HepG2 (cell line): ENCODE measurements around the gene TCN2. TPM values are rescaled to one million over a fixed set of nuclear protein-coding genes. Genes with fewer than 3 reads are reported as not detected.

Experiments
- ARNTL ChIP-seq: sonication (generic); formaldehyde crosslinking; IDR thresholded peaks from 2 replicates; pipeline ENCODE4 v1.4.0; 2020; ENCODE audit warnings: mild to moderate bottlenecking, missing genetic modification reagents
- BHLHE40 ChIP-seq: IDR thresholded peaks from 2 replicates; pipeline ENCODE4 v1.6.1; 2011; ENCODE audit warnings: low read length, improper control_type of control experiment
- CBX5 ChIP-seq: sonication (generic); formaldehyde crosslinking; IDR thresholded peaks from 2 replicates; pipeline ENCODE4 v1.4.0; 2020; ENCODE audit warnings: missing genetic modification reagents, borderline replicate concordance
- CSRNP1 ChIP-seq: sonication (generic); formaldehyde crosslinking; IDR thresholded peaks from 2 replicates; pipeline ENCODE4 v1.8.1; 2023; ENCODE audit warnings: mild to moderate bottlenecking, missing genetic modification reagents
- ESRRA ChIP-seq: sonication (generic); formaldehyde crosslinking; IDR thresholded peaks from 2 replicates; pipeline ENCODE4 v1.5.1; 2020; ENCODE audit warnings: mild to moderate bottlenecking, low read depth, missing genetic modification reagents
- FOXP1 ChIP-seq, 2 experiments: fragments of 450-650 bp in 1 of 2; IDR thresholded peaks; 2 replicates each; pipeline ENCODE4 v1.6.1; 2017 to 2018; ENCODE audit warnings: antibody characterized with exemption in 1 of 2
- HDAC2 ChIP-seq: sonication (generic); formaldehyde crosslinking; IDR thresholded peaks from 2 replicates; pipeline ENCODE4 v1.4.0; 2020; ENCODE audit warnings: missing genetic modification reagents
- HIVEP1 ChIP-seq: sonication (generic); formaldehyde crosslinking; IDR thresholded peaks from 2 replicates; pipeline ENCODE4 v1.4.0; 2020; ENCODE audit warnings: mild to moderate bottlenecking, missing genetic modification reagents
- HMG20A ChIP-seq: IDR thresholded peaks from 2 replicates; pipeline ENCODE4 v1.6.1; 2016; ENCODE audit warnings: borderline replicate concordance
- HNF1B ChIP-seq: sonication (generic); formaldehyde crosslinking; IDR thresholded peaks from 2 replicates; pipeline ENCODE4 v1.5.1; 2020; ENCODE audit warnings: mild to moderate bottlenecking, moderate library complexity, missing genetic modification reagents
- HNF4G ChIP-seq, 2 experiments: sonication (generic) in 1 of 2; formaldehyde crosslinking in 1 of 2; IDR thresholded peaks; 2 replicates each; pipeline versions ENCODE4 v1.4.0 to v1.6.1; 2011 to 2020; ENCODE audit warnings: borderline replicate concordance in 2 of 2, low read depth in 2 of 2, mild to moderate bottlenecking in 2 of 2, low read length in 1 of 2, missing genetic modification reagents in 1 of 2, moderate library complexity in 1 of 2
- IRF1 ChIP-seq: sonication (generic); formaldehyde crosslinking; IDR thresholded peaks from 2 replicates; pipeline ENCODE4 v1.4.0; 2020; ENCODE audit warnings: low read depth, mild to moderate bottlenecking, missing genetic modification reagents
- MIXL1 ChIP-seq: IDR thresholded peaks from 2 replicates; pipeline ENCODE4 v1.6.1; 2016
- POGK ChIP-seq: sonication (generic); formaldehyde crosslinking; conservative IDR thresholded peaks from 2 replicates; pipeline ENCODE4 v1.8.0; 2022; ENCODE audit warnings: mild to moderate bottlenecking, moderate library complexity, missing genetic modification reagents
- PRDM15 ChIP-seq: sonication (generic); formaldehyde crosslinking; IDR thresholded peaks from 2 replicates; pipeline ENCODE4 v1.4.0; 2020; ENCODE audit warnings: missing genetic modification reagents
- RARA ChIP-seq: IDR thresholded peaks from 2 replicates; pipeline ENCODE4 v1.6.1; 2016; ENCODE audit warnings: missing genetic modification reagents, missing compliant biosample characterization
- SALL1 ChIP-seq: sonication (generic); formaldehyde crosslinking; IDR thresholded peaks from 2 replicates; pipeline ENCODE4 v1.8.0; 2022; ENCODE audit warnings: mild to moderate bottlenecking, missing genetic modification reagents
- SKI ChIP-seq: fragments of 450-650 bp; IDR thresholded peaks from one replicate; pipeline ENCODE4 v1.6.1; 2018; ENCODE audit warnings: mild to moderate bottlenecking; ENCODE audit not compliant: partially characterized antibody
- SP4 ChIP-seq: sonication (generic); formaldehyde crosslinking; IDR thresholded peaks from 2 replicates; pipeline ENCODE4 v1.8.1; 2023; ENCODE audit warnings: mild to moderate bottlenecking, missing genetic modification reagents
- SPEN ChIP-seq: sonication (generic); formaldehyde crosslinking; IDR thresholded peaks from 2 replicates; pipeline ENCODE4 v1.5.1; 2020; ENCODE audit warnings: low read depth, mild to moderate bottlenecking, missing genetic modification reagents
- ZNF841 ChIP-seq: sonication (generic); formaldehyde crosslinking; IDR thresholded peaks from 2 replicates; pipeline ENCODE4 v1.8.1; 2023; ENCODE audit warnings: missing genetic modification reagents, borderline replicate concordance
- polyA plus RNA-seq, 8 experiments: library from polyadenylated mRNA; depleted of rRNA in 3 of 8; stranded (reverse) in 7 of 8; unstranded in 1 of 8; fragments of >200 nt; fragmentation: Illumina TruSeq in 4 of 8; extraction: Trizol in 4 of 8; gene quantifications; 2 replicates each; pipeline versions ENCODE4 v1.2.1 to v1.2.3, GENCODE V29; 2011 to 2016; ENCODE audit warnings: low read depth in 4 of 8, missing spikeins in 1 of 8, mixed read lengths in 1 of 8; ENCODE audit not compliant: insufficient read depth in 1 of 8
- total RNA-seq, 5 experiments: library from RNA; depleted of rRNA; stranded (reverse); fragments of >200 nt; fragmentation: Illumina TruSeq; extraction: Trizol; gene quantifications; 2 replicates each; pipeline ENCODE4 v1.2.3, GENCODE V29; 2016; ENCODE audit warnings: low read depth in 1 of 5

TCN2 gene
- total and polyA plus RNA-seq, 2 of the 13 experiments (the other 11 are each of a cell fraction or from before 2014, with no cell fraction given) = 0.29 to 0.31 TPM

GRCh38 chr22:30566125-30566524 lies 40.8 kb upstream of the TCN2 start (continued):
- TF ChIP-seq HNF4G (IDR thresholded peaks at IDR 0.05; ENCODE audit: borderline replicate concordance, low read depth, low read length) (peak; percentile 73), HNF4G (CRISPR knock-in tag; IDR thresholded peaks at IDR 0.05; ENCODE audit: borderline replicate concordance, low read depth) (peak; percentile 69), HDAC2 (CRISPR knock-in tag) (peak; percentile 43; the same call in 1 of the 2 replicates), FOXP1 (IDR thresholded peaks at IDR 0.05) (no peak), FOXP1 (CRISPR knock-in tag; IDR thresholded peaks at IDR 0.05) (no peak), CSRNP1 (no peak), RARA (CRISPR knock-in tag) (peak; percentile 50), MIXL1 (0 out of 2 replicates have a peak, but pooled peaks have one; percentile 24), CBX5 (peak; percentile 45; the same call in 1 of the 2 replicates), BHLHE40 (peak; percentile 63), SALL1 (CRISPR knock-in tag) (peak; percentile 32; the same call in 1 of the 2 replicates), PRDM15 (CRISPR knock-in tag) (no peak), ZNF841 (CRISPR knock-in tag) (no peak), POGK (CRISPR knock-in tag) (no peak), SP4 (CRISPR knock-in tag) (0 out of 2 replicates have a peak, but pooled peaks have one; percentile 14), ARNTL (CRISPR knock-in tag) (no peak), SKI (no peak), IRF1 (CRISPR knock-in tag) (no peak), HIVEP1 (CRISPR knock-in tag) (no peak), ESRRA (CRISPR knock-in tag) (no peak), SPEN (CRISPR knock-in tag) (no peak), HNF1B (CRISPR knock-in tag) (peak; percentile 66), HMG20A (CRISPR knock-in tag) (peak; percentile 15; the same call in 1 of the 2 replicates)
